ENCODE data around the gene LDLRAD2.
"Not testable (repeated sequence)": the region's sequence is repeated elsewhere in the genome, so short reads cannot be mapped to it uniquely, and the experiment has no call there.

LDLRAD2 gene

DNA sequence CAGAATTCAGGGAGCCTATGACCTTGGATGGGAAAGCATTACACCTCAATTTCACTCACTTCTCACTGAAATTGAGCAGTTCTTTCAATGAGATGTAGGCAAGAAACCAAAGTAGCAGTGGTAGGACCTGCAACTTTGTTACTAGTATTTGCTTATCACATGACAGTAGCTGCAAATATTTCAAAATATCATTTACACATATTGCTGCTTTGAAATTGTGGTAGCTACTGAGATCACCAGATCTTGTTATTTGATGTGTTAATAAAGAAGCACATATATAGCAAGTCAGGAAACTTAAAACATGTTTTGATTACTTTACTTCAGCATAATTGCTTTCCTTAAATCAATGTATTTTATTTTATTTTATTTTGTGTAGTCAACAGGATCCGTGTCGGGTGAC is 12.9 kb downstream of the LDLRAD2 start:
- no peak for DNase-seq

DNA sequence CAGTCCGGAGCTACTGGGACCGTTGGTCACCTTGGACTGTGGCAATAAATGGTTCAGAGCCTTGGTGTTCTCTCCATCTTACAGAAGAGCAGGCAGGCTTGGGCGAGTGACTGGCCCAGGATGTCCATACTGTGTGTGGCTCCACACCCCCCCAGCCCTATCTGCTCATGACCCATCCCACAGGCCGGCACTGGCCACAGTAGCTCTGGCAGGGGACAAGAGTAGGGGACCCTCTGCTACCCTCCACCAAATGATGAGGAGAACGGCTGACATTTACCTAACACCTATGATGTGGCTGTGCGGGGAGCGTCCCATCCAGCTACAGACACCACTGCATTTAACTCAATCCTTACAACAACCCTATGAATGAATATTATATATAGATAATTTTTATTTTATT is 13.3 kb downstream of the LDLRAD2 start:
- no peak for DNase-seq

DNA sequence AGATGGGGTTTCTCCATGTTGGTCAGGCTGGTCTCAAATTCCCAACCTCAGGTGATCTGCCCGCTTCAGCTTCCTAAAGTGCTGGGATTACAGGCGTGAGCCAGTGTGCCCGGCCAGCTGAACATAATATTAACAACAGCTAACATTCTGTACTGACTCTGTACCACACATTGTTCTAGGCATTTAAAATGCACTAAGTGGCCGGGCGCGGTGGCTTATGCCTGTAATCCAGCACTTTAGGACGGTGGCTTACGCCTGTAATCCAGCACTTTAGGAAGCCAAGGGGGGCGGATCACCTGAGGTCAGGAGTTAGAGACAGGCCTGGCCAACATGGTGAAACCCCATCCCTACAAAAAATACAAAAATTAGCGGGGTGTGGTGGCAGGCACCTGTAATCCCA is 14.6 kb downstream of the LDLRAD2 start:
- DNase-seq: not testable (repeated sequence)

DNA sequence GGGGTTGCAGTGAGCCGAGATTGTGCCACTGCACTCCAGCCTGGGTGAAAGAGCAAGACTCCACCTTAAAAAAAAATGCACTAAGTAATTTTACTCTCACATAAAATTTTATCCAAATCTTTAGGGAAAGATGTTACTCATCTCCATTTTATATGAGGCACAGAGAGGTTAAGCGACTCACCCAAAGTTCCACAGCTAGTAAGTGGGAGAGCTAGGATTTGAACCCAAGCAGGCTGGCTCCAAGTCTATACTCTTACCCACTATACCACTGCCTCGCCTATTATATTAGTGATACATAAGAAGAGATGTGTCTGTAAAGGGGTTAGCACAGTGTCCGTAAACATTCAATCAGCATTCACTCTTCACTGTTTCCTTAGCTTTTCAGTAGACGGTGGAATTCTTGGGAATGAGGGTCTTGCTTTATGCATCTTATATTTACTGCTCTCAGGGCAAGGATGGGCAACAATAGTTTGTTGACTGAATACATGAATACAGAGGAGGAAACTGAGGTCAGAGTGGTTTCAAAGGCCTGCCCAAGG is 15.1 kb downstream of the LDLRAD2 start:
- no peak for DNase-seq

DNA sequence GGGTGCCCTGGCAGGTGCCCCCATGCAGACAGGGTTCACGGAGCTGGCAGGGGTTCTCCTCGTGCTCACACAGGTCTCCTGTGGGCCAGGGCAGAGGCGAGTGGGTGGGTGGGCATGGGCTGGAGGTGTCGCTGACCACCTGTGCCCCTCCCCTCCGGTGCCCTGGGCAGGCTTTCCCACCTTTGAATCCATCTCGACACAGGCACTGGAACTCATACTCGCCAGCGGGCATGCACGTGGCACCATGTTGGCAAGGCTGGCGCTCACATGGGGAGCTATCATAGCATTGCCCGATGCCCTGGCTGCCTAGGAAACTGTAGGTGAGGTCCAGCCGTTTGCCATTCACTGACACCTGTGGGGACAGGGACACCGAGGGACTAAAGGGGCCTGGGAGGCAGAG is 16.0 kb downstream of the LDLRAD2 start:
- DNase-seq: peak; percentile 17

DNA sequence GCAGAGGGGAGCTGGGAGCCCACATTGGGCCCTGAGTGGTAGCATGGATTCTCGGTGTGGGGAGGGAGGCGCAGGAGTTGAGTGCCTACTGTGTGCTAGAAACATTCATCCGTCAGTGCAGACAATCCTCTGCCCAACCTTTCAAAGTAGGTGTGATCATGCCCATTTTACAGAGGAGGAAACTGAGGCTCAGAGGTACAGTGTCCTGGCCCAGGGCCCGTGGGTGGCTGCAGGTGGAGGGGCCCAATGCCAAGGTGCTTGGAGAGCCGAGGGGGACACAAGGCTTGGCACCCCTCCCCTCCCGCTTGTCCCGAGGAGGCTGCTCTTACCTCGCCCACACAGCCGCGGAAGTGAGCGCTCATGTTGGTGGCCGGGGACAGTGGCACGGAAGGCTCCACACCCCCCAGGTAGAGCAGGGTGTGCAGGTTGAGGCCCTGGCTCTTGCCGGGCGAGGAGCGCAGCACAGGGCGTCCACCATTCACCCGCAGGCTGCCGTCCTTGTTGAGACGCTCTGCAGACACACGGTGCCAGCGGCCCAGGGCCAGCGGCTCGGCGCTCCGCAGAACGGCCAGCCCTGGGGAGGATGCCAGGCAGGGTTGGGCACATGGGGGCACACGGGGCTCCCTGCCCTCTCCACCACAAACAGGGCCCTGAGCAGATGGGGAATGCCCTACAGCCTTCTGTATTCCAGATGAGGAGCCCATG is 16.6 kb downstream of the LDLRAD2 start:
- peak; percentile 18 for DNase-seq

DNA sequence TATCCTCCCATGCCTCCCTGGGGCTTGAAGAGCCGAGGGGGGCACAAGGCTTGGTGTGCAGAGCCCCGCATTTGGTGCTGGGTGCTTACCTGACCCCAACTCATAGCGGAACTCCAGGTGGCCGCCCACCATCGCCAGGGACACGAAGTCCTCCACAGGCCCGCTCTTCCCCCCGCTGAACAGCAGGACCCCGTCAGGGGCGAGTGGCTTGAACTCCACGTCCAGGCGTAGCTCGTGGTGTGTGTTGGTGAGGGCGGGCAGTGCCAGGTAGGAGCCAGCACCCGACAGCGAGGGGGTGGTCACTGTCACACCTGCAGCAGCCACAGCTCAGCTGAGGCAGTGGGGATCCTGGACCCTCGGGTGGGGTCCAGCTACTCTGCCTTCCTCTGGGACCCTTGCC is 17.2 kb downstream of the LDLRAD2 start:
- DNase-seq: peak; percentile 17

DNA sequence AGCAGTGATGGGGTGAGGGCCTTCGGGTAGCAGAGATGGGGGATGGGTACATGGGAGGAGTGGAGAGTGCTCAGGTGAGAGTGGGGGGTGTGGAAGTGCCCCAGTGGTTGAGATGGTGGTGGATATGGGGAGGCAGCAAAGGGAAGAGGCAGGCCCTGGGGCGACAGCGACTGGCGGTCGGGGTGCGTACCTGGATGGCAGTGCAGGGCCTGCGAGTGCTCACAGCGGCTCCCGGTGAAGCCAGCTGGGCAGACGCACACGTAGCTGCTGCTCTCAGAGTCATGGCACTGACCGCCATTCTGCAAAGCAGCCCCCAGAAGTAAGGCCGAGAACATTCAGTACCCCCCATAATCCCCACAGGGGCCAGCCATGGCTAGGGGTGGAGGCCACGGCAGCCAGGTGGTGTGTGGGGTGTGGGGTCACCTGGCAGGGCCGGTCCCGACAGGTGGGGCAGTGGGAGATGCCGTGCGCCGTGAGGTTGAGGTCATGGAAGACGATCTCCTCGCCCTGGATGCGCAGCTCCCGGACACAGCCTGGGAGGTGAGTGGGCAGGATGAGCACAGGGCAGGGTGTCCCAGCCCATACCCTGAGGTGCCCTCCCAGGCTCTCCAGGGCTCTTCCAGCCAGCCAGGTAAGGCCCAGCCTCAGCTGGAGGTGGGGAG is 18.9 kb downstream of the LDLRAD2 start:
- DNase-seq: no peak

DNA sequence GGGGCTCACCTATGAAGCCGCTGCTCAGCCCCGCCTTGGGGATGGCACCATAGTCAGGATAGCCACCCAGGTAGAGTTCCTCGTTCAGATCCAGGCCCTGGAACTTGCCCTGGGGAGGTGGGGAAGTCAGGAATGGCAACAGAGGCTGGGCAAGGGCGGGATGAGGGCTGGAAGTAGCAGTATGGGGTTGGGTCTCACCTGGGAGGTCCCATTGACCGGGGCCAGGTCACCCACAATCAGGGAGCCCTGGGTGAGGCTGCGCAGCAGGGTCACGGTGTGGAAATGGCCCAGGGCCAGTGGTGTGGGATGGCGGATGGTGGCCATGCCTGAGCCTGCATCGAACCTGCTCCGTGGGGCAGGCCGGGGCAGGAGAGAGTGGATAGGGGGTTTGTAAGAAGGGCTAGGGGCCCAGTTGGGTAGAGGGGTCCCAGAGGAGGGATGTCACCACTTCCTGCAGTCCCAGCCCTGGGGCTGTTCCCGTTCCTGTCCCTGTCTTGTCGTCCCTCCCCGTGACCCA is 19.4 kb downstream of the LDLRAD2 start:
- DNase-seq: no peak

DNA sequence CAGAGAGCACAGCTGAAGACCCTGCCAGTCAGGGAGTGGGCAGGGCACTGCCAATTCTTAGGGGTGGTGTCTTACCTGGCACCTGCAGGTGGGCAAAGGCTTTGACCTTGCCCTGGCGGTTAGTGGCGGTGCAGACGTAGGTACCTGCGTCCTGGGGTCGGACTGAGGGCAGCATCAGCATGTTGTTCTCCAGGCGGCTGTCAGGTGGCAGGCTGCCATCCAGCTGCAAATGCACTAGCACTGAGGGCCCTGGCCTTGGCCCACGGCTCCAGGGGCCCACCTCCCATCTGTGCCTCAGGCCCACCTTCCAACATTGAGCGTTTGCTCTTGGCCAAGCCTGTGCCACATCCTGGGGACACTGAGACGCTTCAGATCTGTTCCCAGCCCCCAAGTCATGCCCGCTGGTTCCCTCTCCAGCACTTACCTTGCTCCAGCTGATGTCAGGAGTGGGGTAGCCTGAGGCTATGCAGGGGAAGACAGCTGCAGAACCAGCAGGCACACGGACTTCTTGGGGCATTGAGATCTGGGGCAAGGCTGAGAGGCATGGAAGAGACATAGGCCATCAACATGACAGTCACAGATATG is 21.4 kb downstream of the LDLRAD2 start:
- DNase-seq: no peak

DNA sequence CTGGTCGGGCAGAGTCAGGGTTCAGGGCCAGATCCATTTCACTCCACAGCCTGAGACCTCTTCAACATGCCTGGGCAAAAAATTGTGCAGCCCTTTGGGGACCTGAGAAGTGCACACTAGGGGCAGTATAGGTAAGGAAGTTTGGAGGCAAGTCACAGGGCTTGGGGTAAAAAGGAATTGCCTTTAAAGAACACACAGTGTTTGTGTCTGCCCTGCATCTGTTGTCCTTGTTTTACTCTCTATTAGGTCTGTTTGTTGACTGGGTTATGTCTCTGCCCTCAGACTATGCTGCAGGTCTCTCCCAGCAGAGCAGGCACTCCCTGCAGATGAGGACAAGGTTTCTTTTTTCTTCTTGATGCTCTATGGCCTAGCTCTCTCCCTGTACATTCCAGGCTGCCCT is 22.0 kb downstream of the LDLRAD2 start:
- no peak for DNase-seq

DNA sequence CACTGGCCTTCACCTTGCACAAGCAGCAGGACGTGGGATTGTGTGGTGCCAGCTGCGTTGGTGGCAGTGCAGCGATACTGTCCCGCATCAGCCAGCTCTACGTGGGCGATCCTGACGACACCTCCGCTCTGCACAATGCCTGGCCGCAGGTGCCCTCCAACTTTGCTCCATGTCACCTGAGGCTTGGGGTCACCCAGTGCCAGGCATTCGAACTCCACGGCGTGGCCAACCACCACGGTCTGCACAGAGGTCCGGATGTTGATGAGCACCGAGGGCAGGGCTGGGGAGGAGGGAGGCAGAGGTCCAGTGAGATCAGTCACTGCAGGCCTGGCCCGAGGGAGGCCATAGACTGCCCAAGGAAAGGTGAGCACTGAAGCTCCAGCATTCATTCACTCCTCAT is 22.6 kb downstream of the LDLRAD2 start:
- no peak for DNase-seq

DNA sequence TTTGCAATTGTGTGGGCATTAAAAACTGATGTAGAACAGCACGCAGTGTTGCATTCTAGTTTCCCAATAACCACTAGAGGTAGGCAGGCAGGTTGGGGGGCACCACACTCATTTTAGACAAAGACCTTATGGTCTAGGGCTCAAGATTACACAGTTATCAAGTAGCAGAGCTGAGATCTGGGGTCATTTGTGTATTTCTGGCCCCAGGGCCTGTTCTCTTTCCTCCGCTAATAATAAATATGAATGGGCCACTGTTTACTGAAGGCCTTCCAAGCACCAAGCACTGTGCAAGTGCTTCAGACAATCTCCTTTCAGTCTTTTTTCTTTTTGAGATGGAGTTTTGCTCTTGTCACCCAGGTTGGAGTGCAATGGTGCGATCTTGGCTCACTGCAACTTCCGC is 23.9 kb downstream of the LDLRAD2 start:
- no peak for DNase-seq

DNA sequence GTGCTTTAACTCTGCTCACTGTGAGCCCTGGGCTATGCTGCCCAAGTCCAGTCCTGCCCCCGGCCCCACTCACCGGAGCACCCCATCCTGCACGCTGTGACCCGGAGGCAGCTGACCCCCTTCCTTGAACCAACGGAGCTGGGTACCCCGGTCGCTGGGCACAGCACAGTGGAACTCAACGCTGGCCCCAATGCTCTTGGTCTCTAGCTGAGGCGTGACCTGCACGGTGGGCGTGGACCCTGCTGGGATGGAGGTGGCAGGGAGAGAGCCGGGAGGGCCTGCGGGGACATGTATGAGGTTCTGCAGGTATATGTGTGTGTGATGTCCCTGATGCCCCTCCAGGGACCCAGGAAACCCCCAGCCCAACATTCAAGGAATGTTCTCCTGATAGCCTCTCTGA is 24.7 kb downstream of the LDLRAD2 start:
- DNase-seq: no peak

DNA sequence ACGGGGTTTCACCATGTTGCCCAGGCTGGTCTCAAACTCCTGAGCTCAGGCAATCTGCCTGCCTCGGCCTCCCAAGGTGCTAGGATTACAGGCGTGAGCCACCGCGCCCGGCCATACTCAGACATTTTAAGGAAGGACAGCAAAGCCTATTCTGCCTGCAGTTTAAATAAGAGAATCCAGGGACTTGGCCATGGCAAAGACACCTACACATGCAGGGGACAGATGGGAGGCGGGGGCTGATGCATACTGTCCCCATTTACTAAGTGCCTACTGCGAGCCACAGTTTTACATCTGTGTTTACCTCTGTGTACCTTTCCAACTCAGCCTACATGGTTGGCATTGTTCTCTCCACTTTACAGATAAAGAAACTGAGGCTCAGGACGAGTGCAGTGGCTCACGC is 25.4 kb downstream of the LDLRAD2 start:
- DNase-seq: no peak

DNA sequence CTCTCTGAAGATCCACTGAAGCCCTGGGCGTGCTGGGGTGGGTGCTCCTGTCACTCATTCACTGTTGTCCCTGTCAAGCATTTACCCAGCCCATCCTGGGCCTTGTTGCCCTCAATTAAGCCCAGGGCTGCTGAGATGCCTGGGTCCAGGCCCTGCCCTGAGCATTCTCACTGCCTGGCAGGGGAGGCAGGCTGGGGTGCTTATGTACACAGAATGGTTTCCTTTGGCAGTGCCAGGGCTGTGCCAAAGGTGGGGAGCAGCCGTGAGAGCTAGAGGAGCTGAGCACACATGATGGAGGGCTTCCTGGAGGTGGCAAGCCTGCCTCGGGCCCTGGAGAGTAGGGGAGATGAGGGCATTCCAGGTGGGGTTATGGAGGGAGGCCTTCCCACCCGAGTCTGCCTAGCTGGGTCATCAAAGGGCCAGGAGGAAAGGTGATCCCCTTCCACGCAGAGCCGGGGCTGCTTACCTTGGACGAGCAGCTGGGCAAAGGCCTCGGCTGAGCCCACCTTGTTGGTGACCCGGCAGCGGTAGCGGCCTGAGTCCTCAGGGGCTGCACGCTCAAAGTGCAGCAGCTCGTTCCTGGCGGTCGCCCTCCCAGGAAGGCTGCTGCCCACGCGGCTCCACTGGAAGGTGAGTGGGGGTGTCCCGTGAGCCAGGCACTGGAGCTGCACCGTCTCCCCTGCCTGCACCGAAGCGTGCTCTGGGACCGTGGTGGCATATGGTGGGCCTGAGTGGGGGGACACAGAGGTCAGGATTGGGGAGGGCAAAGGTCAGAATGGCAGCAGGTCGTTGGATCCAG is 26.5 kb downstream of the LDLRAD2 start:
- no peak for DNase-seq

DNA sequence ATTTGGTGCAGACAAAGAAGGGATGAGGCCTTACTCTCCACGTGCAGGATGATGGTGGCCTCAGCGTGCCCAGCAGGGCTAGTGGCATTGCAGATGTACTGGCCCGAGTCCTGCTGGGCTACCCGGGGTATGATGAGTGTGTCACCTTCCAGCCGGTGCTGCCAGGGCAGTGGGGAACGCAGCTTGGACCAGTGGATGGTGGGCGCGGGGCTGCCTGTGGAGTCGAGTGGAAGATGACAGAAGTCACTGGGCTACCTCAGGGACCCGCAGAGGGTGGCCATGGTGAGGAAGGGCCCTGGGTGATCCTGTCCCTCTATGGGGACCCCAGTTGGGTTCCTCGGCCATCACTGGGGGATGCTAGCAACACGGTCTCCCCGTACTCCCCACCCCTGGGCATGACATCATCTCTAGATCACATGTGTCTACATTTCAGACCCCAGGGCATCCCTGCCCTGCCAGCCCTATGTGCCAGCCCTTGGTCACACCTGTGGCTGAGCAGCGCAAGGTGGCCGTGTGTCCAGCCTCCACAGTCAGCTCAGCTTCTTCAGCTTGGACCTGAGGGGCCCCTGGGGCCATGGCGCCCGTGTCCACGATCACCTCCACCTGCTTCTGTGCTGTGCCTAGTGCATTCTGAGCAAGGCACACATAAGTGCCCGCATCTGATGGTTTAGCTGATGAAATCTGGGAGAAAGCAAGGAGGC is 27.4 kb downstream of the LDLRAD2 start:
- DNase-seq: no peak

DNA sequence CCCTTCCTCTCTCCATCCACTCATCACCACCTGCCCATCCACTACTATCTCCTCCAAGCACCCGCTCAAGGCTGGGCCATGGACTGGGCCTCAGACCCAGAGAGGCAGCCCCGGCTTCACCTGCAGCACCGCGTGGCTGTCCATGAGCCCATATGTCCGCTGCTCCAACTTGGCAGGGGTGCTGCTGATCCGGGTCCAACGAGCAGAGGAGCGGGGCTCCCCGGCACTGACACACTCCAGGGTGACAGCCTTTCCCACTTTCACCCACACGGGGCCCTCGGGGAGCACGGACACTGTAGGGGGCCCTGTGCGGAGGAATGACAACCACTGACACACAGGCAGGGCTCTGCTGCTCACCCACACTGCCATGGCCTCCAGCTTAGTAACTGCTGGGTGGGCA is 28.9 kb downstream of the LDLRAD2 start:
- DNase-seq: no peak

DNA sequence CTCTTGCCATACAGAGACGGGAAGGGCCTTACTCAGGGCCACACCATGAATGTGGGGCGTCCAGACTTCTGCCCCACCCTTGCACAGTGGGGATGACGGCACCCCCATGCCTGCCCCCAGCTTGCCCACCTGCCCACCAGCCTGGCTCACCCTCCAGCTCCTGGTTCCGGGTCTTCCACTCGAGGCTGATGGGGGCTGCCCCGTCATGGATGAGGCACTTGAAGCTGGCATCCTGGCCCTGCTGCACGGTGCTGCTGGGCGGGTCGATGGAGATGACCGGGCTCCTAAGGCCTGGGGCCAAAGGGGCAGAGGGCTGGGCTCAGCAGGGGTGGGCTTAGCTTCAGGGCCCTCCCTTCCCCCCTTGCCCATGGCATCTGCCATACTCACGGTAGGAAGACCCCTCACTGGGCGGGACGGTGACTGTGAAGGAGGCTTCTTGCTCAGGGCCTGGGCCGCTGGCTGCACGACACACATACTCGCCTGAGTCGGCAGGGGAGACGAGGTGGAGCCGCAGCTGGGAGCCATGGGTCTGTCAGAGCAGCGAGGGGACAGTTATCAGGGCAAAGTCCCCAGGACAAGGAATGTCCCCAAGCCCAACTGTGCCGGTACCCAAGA is 29.9 kb downstream of the LDLRAD2 start:
- DNase-seq: no peak

DNA sequence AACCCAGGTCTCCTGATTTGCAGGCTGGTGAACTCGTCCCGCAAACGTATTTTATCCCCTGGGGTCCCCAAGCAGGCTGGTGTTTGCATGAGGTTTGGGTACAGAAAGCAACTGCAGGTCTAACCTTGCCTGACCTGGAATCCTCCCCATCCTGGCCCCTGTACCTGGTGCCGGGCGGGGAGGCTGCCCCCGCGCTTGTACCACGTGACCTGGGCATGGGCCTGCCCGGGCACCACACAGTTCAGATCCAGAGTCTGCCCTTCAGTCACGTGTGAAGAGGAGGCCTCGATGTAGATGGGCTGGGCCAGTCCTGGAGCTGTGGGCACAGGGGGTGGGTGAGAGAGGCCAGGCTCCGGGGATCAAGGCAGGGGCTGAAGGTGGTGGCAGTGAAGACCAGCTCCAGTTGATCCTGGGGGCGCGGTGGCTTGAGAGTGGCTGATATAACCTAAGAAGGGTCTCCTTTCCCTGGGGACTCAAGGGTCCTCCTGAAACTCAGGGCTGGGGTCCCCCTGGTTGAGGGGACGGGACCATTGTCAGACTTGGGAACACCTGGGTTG is 30.6 kb downstream of the LDLRAD2 start:
- no peak for DNase-seq

DNA sequence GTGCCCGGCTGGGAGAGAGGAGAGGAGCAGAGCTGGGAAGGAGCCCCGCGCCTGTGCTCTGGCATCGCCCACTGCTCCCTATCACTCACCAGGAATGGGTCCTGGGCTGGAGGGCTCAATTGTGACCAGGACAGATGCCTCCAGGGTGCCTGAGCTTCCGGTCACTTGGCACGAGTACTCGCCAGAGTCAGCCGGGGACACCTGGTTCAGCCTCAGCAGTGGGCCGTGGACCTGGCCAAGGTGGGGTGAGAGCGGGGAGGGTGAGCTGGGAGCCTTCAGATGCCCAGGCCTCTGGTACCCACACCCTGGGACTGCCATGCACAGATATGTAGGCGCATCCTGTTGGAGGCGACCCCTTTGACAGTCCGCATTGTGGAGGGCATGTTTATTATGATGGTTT is 31.1 kb downstream of the LDLRAD2 start:
- DNase-seq: no peak

DNA sequence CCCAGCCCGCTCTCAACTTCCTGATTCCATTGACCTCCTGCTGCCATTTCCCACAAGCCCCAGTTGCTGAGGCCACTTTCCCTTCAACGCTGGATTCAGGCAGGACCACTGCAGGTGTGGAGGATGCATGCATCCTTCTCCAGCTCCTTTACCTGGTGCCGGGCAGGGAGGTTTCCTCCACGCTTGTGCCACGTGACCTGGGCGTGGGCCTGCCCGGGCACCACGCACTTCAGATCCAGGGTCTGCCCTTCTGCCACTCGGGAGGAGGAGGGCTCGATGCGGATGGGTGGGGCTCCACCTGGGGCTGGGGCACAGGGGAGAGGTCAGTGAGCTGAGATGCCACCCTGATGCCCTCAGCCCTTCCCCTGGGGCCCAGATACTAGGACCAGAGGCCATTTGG is 31.9 kb downstream of the LDLRAD2 start:
- DNase-seq: no peak

Data from femur (tissue), 1 donor.